ENCODE results near the gene EML6. TPM values are rescaled to one million over a fixed set of nuclear protein-coding genes. Genes with fewer than 3 reads are reported as not detected.
"Not testable (repeated sequence)": the region's sequence is repeated elsewhere in the genome, so short reads cannot be mapped to it uniquely, and the experiment has no call there.

EML6 gene
- polyA plus RNA-seq, 2 donors: 0.88 to 1.3 TPM

- WGBS, 2 donors: 85 to 87% methylated on average over 4 of the region's 4 CpGs
- Histone ChIP-seq H3K9me3 (ENCODE audit: control insufficient read depth in 2 of 2, insufficient read depth in 1 of 2, low read depth in 1 of 2, low read length in 1 of 2) (no peaks in the 10 kb centered on the region), H3K36me3 (ENCODE audit: control insufficient read depth in 2 of 2, insufficient read depth in 2 of 2, low read length in 1 of 2) (no peaks in the 10 kb centered on the region), H3K4me1 (ENCODE audit: control insufficient read depth in 2 of 2, insufficient read depth in 2 of 2, low read length in 1 of 2) (no peaks in the 10 kb centered on the region), H3K27ac (ENCODE audit: low read depth in 2 of 2, low read length in 1 of 2) (no peak overlapping the region), H3K4me3 (ENCODE audit: low read depth in 1 of 2, low read length in 2 of 2) (no peak overlapping the region), H3K27me3 (ENCODE audit: control insufficient read depth in 1 of 2, insufficient read depth in 2 of 2, low read length in 2 of 2) (no peaks in the 10 kb centered on the region)
Measured at GRCh38 chr2:54824567-54824966, 101.1 kb downstream of the EML6 start.

GRCh38 chr2:54830546-54830945, 107.1 kb downstream of the EML6 start:
- no peak overlapping the region for H3K27ac ChIP-seq (ENCODE audit: low read depth in 2 of 2, low read length in 1 of 2)
- H3K36me3 ChIP-seq (ENCODE audit: control insufficient read depth in 2 of 2, insufficient read depth in 2 of 2, low read length in 1 of 2): no peaks in the 10 kb centered on the region

GRCh38 chr2:54831480-54831879, 108.0 kb downstream of the EML6 start:
- WGBS, 2 donors: 93 to 97% methylated on average over 9 of the region's 9 CpGs
- no peaks in the 10 kb centered on the region for H3K4me1 ChIP-seq (ENCODE audit: control insufficient read depth in 2 of 2, insufficient read depth in 2 of 2, low read length in 1 of 2)
- H3K36me3 ChIP-seq (ENCODE audit: control insufficient read depth in 2 of 2, insufficient read depth in 2 of 2, low read length in 1 of 2): no peaks in the 10 kb centered on the region
- no peak overlapping the region for H3K4me3 ChIP-seq (ENCODE audit: low read depth in 1 of 2, low read length in 2 of 2)
- no peaks in the 10 kb centered on the region for H3K27me3 ChIP-seq (ENCODE audit: control insufficient read depth in 1 of 2, insufficient read depth in 2 of 2, low read length in 2 of 2)
- no peaks in the 10 kb centered on the region for H3K9me3 ChIP-seq (ENCODE audit: control insufficient read depth in 2 of 2, insufficient read depth in 1 of 2, low read depth in 1 of 2, low read length in 1 of 2)
- no peak overlapping the region for H3K27ac ChIP-seq (ENCODE audit: low read depth in 2 of 2, low read length in 1 of 2)

More at GRCh38 chr2:54830546-54830945, 107.1 kb downstream of the EML6 start:
- no peaks in the 10 kb centered on the region for H3K9me3 ChIP-seq (ENCODE audit: control insufficient read depth in 2 of 2, insufficient read depth in 1 of 2, low read depth in 1 of 2, low read length in 1 of 2)
- 74 to 84% methylated on average over 8 of the region's 8 CpGs for WGBS, 2 donors
- H3K27me3 ChIP-seq (ENCODE audit: control insufficient read depth in 1 of 2, insufficient read depth in 2 of 2, low read length in 2 of 2): no peaks in the 10 kb centered on the region
- no peak overlapping the region for H3K4me3 ChIP-seq (ENCODE audit: low read depth in 1 of 2, low read length in 2 of 2)
- no peaks in the 10 kb centered on the region for H3K4me1 ChIP-seq (ENCODE audit: control insufficient read depth in 2 of 2, insufficient read depth in 2 of 2, low read length in 1 of 2)

- Histone ChIP-seq H3K4me1 (ENCODE audit: control insufficient read depth in 2 of 2, insufficient read depth in 2 of 2, low read length in 1 of 2) (no peaks in the 10 kb centered on the region), H3K27me3 (ENCODE audit: control insufficient read depth in 1 of 2, insufficient read depth in 2 of 2, low read length in 2 of 2) (no peaks in the 10 kb centered on the region), H3K9me3 (ENCODE audit: control insufficient read depth in 2 of 2, insufficient read depth in 1 of 2, low read depth in 1 of 2, low read length in 1 of 2) (no peaks in the 10 kb centered on the region), H3K36me3 (ENCODE audit: control insufficient read depth in 2 of 2, insufficient read depth in 2 of 2, low read length in 1 of 2) (no peaks in the 10 kb centered on the region), H3K4me3 (ENCODE audit: low read depth in 1 of 2, low read length in 2 of 2) (no peak overlapping the region), H3K27ac (ENCODE audit: low read depth in 2 of 2, low read length in 1 of 2) (no peak overlapping the region)
- 92 to 96% methylated on average over 5 of the region's 5 CpGs for WGBS, 2 donors
Measured at GRCh38 chr2:54834721-54835120, 111.3 kb downstream of the EML6 start.

GRCh38 chr2:54836477-54836876, 113.0 kb downstream of the EML6 start:
- WGBS, 2 donors: 75 to 84% methylated on average over 4 of the region's 4 CpGs
- H3K4me3 ChIP-seq (ENCODE audit: low read depth in 1 of 2, low read length in 2 of 2): no peak overlapping the region
- no peaks in the 10 kb centered on the region for H3K9me3 ChIP-seq (ENCODE audit: control insufficient read depth in 2 of 2, insufficient read depth in 1 of 2, low read depth in 1 of 2, low read length in 1 of 2)
- H3K27me3 ChIP-seq (ENCODE audit: control insufficient read depth in 1 of 2, insufficient read depth in 2 of 2, low read length in 2 of 2): no peaks in the 10 kb centered on the region
- H3K4me1 ChIP-seq (ENCODE audit: control insufficient read depth in 2 of 2, insufficient read depth in 2 of 2, low read length in 1 of 2): no peaks in the 10 kb centered on the region
- H3K27ac ChIP-seq (ENCODE audit: low read depth in 2 of 2, low read length in 1 of 2): no peak overlapping the region
- no peaks in the 10 kb centered on the region for H3K36me3 ChIP-seq (ENCODE audit: control insufficient read depth in 2 of 2, insufficient read depth in 2 of 2, low read length in 1 of 2)

GRCh38 chr2:54838585-54839035, 115.1 kb downstream of the EML6 start:
- Histone ChIP-seq H3K27me3 (ENCODE audit: control insufficient read depth in 1 of 2, insufficient read depth in 2 of 2, low read length in 2 of 2) (no peaks in the 10 kb centered on the region), H3K4me3 (ENCODE audit: low read depth in 1 of 2, low read length in 2 of 2) (no peak overlapping the region), H3K36me3 (ENCODE audit: control insufficient read depth in 2 of 2, insufficient read depth in 2 of 2, low read length in 1 of 2) (no peaks in the 10 kb centered on the region), H3K4me1 (ENCODE audit: control insufficient read depth in 2 of 2, insufficient read depth in 2 of 2, low read length in 1 of 2) (no peaks in the 10 kb centered on the region), H3K27ac (ENCODE audit: low read depth in 2 of 2, low read length in 1 of 2) (no peak overlapping the region), H3K9me3 (ENCODE audit: control insufficient read depth in 2 of 2, insufficient read depth in 1 of 2, low read depth in 1 of 2, low read length in 1 of 2) (no peaks in the 10 kb centered on the region)
- WGBS, 2 donors: 3 to 5% methylated on average over 4 of the region's 4 CpGs

GRCh38 chr2:54839461-54840255, 116.2 kb downstream of the EML6 start:
- Histone ChIP-seq H3K4me3 (ENCODE audit: low read depth in 1 of 2, low read length in 2 of 2) (no peak overlapping the region), H3K27ac (ENCODE audit: low read depth in 2 of 2, low read length in 1 of 2) (no peak overlapping the region), H3K9me3 (ENCODE audit: control insufficient read depth in 2 of 2, insufficient read depth in 1 of 2, low read depth in 1 of 2, low read length in 1 of 2) (no peaks in the 10 kb centered on the region), H3K27me3 (ENCODE audit: control insufficient read depth in 1 of 2, insufficient read depth in 2 of 2, low read length in 2 of 2) (no peaks in the 10 kb centered on the region), H3K4me1 (ENCODE audit: control insufficient read depth in 2 of 2, insufficient read depth in 2 of 2, low read length in 1 of 2) (no peaks in the 10 kb centered on the region), H3K36me3 (ENCODE audit: control insufficient read depth in 2 of 2, insufficient read depth in 2 of 2, low read length in 1 of 2) (no peaks in the 10 kb centered on the region)
- 82 to 86% methylated on average over 6 of the region's 6 CpGs for WGBS, 2 donors

- H3K4me3 ChIP-seq (ENCODE audit: low read depth in 1 of 2, low read length in 2 of 2): no peak overlapping the region
- no peaks in the 10 kb centered on the region for H3K9me3 ChIP-seq (ENCODE audit: control insufficient read depth in 2 of 2, insufficient read depth in 1 of 2, low read depth in 1 of 2, low read length in 1 of 2)
- no peaks in the 10 kb centered on the region for H3K36me3 ChIP-seq (ENCODE audit: control insufficient read depth in 2 of 2, insufficient read depth in 2 of 2, low read length in 1 of 2)
- WGBS, 2 donors: 79% methylated on average over 7 of the region's 7 CpGs
- no peaks in the 10 kb centered on the region for H3K27me3 ChIP-seq (ENCODE audit: control insufficient read depth in 1 of 2, insufficient read depth in 2 of 2, low read length in 2 of 2)
- H3K27ac ChIP-seq (ENCODE audit: low read depth in 2 of 2, low read length in 1 of 2): no peak overlapping the region
- no peaks in the 10 kb centered on the region for H3K4me1 ChIP-seq (ENCODE audit: control insufficient read depth in 2 of 2, insufficient read depth in 2 of 2, low read length in 1 of 2)
Measured at GRCh38 chr2:54840559-54841468, 117.4 kb downstream of the EML6 start.

GRCh38 chr2:54841500-54841899, 118.0 kb downstream of the EML6 start:
- not testable (repeated sequence) for H3K9me3 ChIP-seq (ENCODE audit: control insufficient read depth in 2 of 2, insufficient read depth in 1 of 2, low read depth in 1 of 2, low read length in 1 of 2); H3K36me3 ChIP-seq (ENCODE audit: control insufficient read depth in 2 of 2, insufficient read depth in 2 of 2, low read length in 1 of 2); H3K27ac ChIP-seq (ENCODE audit: low read depth in 2 of 2, low read length in 1 of 2); H3K27me3 ChIP-seq (ENCODE audit: control insufficient read depth in 1 of 2, insufficient read depth in 2 of 2, low read length in 2 of 2); H3K4me1 ChIP-seq (ENCODE audit: control insufficient read depth in 2 of 2, insufficient read depth in 2 of 2, low read length in 1 of 2); H3K4me3 ChIP-seq (ENCODE audit: low read depth in 1 of 2, low read length in 2 of 2)
- whole genome bisulfite sequencing, 2 donors: 93% methylated on average over 10 of the region's 10 CpGs

All from esophagus (tissue), 2 donors.